SU-DHL-6 (cell line): Measurements from ENCODE around the gene UTP14C.

Experiments used
- H2AFZ ChIP-seq: fragments of 200-600 bp; sonication (generic); 2 replicates; pipeline ENCODE4 v1.6.1; 2014; ENCODE audit warnings: low read depth, mild to moderate bottlenecking, moderate library complexity, mixed read lengths, antibody characterized with exemption, low read length; ENCODE audit not compliant: severe bottlenecking
- H3F3A ChIP-seq: fragments of 200-600 bp; shearing (Covaris generic); 2 replicates; pipeline ENCODE4 v1.6.0; 2016; ENCODE audit warnings: antibody characterized with exemption, mild to moderate bottlenecking; ENCODE audit not compliant: insufficient read depth
- H3K27ac ChIP-seq: fragments of 200-600 bp; sonication (generic); 2 replicates; pipeline ENCODE4 v1.5.1; 2016; ENCODE audit warnings: low read depth, mild to moderate bottlenecking, low read length, moderate library complexity, mixed read lengths
- H3K27me3 ChIP-seq: fragments of 200-600 bp; sonication (generic), shearing (Covaris generic); 2 replicates; pipeline ENCODE4 v1.6.0; 2014; ENCODE audit warnings: mild to moderate bottlenecking, low read length
- H3K36me3 ChIP-seq: fragments of 200-600 bp; sonication (generic); 2 replicates; pipeline ENCODE4 v1.6.1; 2014; ENCODE audit warnings: mild to moderate bottlenecking, low read length, mixed read lengths
- H3K4me2 ChIP-seq: fragments of 300-600, 200-600 bp; shearing (Covaris generic), sonication (generic); 2 replicates; pipeline ENCODE4 v1.6.0; 2014; ENCODE audit warnings: low read length, low read depth, mild to moderate bottlenecking; ENCODE audit not compliant: poor library complexity, severe bottlenecking
- H3K4me3 ChIP-seq: fragments of 200-600 bp; sonication (generic); 2 replicates; pipeline ENCODE4 v1.5.1; 2014; ENCODE audit warnings: antibody characterized with exemption, low read length, mild to moderate bottlenecking, mixed read lengths; ENCODE audit not compliant: insufficient read depth, poor library complexity, severe bottlenecking
- H3K79me2 ChIP-seq: fragments of 200-600 bp; sonication (generic); 2 replicates; pipeline ENCODE4 v1.6.1; 2014; ENCODE audit warnings: mild to moderate bottlenecking, low read length, moderate library complexity; ENCODE audit not compliant: insufficient read depth
- H3K9ac ChIP-seq: fragments of 200-600 bp; sonication (generic); 2 replicates; pipeline ENCODE4 v1.7.0; 2014; ENCODE audit warnings: mild to moderate bottlenecking, low read length
- H3K9me2 ChIP-seq: fragments of 200-600 bp; sonication (generic); replicated peaks from 2 replicates; pipeline ENCODE4 v1.6.1; 2014; ENCODE audit warnings: low read length; ENCODE audit not compliant: insufficient read depth
- H3K9me3 ChIP-seq: fragments of 200-600 bp; sonication (generic); 2 replicates; pipeline ENCODE4 v1.6.1; 2014; ENCODE audit warnings: low read length, mixed read lengths; ENCODE audit not compliant: insufficient read depth
- H4K20me1 ChIP-seq: fragments of 200-600 bp; sonication (generic); 2 replicates; pipeline ENCODE4 v1.6.1; 2014; ENCODE audit warnings: low read depth, mild to moderate bottlenecking, antibody characterized with exemption, low read length, moderate library complexity, mixed read lengths
- CTCF ChIP-seq: fragments of 200-600 bp; sonication (generic); IDR thresholded peaks from one replicate; pipeline ENCODE4 v1.5.1; 2017; ENCODE audit warnings: antibody characterized with exemption, mild to moderate bottlenecking, low read length, moderate library complexity; ENCODE audit not compliant: insufficient read depth, poor library complexity, severe bottlenecking
- EZH2phosphoT487 ChIP-seq: fragments of 200-600 bp; sonication (generic), shearing (Covaris generic); conservative IDR thresholded peaks from 2 replicates; pipeline ENCODE4 v1.6.1; 2018; ENCODE audit warnings: mild to moderate bottlenecking, antibody characterized with exemption, low read length, moderate library complexity, mixed read lengths

The UTP14C gene

GRCh38 chr13:51977625-51978024, 46.9 kb upstream of the UTP14C start:
- Histone ChIP-seq H4K20me1 (no peaks in the 10 kb centered on the region), H3K27me3 (no peaks in the 10 kb centered on the region), H3K9me3 (no peaks in the 10 kb centered on the region), H3K9ac (no peak overlapping the region), H3K4me3 (no peak overlapping the region), H3K36me3 (no peaks in the 10 kb centered on the region), H3K79me2 (no peaks in the 10 kb centered on the region), H2AFZ (no peak overlapping the region), H3K4me2 (no peak overlapping the region), H3F3A (no peaks in the 10 kb centered on the region), H3K27ac (no peak overlapping the region), H3K9me2 (no peaks in the 10 kb centered on the region)
- TF ChIP-seq EZH2phosphoT487: no peak
- TF ChIP-seq CTCF: no peak

- H3K27me3 ChIP-seq: no peaks in the 10 kb centered on the region
- no peak for TF ChIP-seq EZH2phosphoT487
- TF ChIP-seq CTCF: no peak
- no peaks in the 10 kb centered on the region for H3K9me3 ChIP-seq
- H3K9me2 ChIP-seq: no peaks in the 10 kb centered on the region
- no peak overlapping the region for H3K9ac ChIP-seq
- no peak overlapping the region for H3K4me3 ChIP-seq
- no peak overlapping the region for H3K4me2 ChIP-seq
- no peak overlapping the region for H3K27ac ChIP-seq
- no peaks in the 10 kb centered on the region for H3K36me3 ChIP-seq
- no peaks in the 10 kb centered on the region for H3F3A ChIP-seq
- no peak overlapping the region for H2AFZ ChIP-seq
- no peaks in the 10 kb centered on the region for H4K20me1 ChIP-seq
- H3K79me2 ChIP-seq: no peaks in the 10 kb centered on the region
Observed at GRCh38 chr13:51978796-51979556, 45.5 kb upstream of the UTP14C start.

GRCh38 chr13:51980908-51981307, 43.6 kb upstream of the UTP14C start:
- Histone ChIP-seq H2AFZ (no peak overlapping the region), H3F3A (no peaks in the 10 kb centered on the region), H3K4me2 (no peak overlapping the region), H4K20me1 (no peaks in the 10 kb centered on the region), H3K9me2 (no peaks in the 10 kb centered on the region), H3K9ac (no peak overlapping the region), H3K4me3 (no peak overlapping the region), H3K27ac (no peak overlapping the region), H3K79me2 (no peaks in the 10 kb centered on the region), H3K36me3 (no peaks in the 10 kb centered on the region), H3K9me3 (no peaks in the 10 kb centered on the region), H3K27me3 (no peaks in the 10 kb centered on the region)
- TF ChIP-seq CTCF: no peak
- TF ChIP-seq EZH2phosphoT487: no peak
